Mucosa of rectum (tissue), 2 donors: ENCODE data around the gene PRKCH.

ENCODE experiments used
- H3K27ac ChIP-seq, 2 donors: one replicate each; pipeline ENCODE4 v1.7.0; 2013; ENCODE audit warnings: inconsistent platforms in 2 of 2, low read depth in 2 of 2, low read length in 2 of 2
- H3K27me3 ChIP-seq, 2 donors: one replicate each; pipeline ENCODE4 v1.7.0; 2013; ENCODE audit warnings: low read length in 2 of 2; ENCODE audit not compliant: control insufficient read depth in 2 of 2, insufficient read depth in 2 of 2
- H3K36me3 ChIP-seq, 2 donors: one replicate each; pipeline ENCODE4 v1.7.0; 2013; ENCODE audit warnings: low read length in 2 of 2; ENCODE audit not compliant: control insufficient read depth in 2 of 2, insufficient read depth in 2 of 2
- H3K4me1 ChIP-seq, 2 donors: one replicate each; pipeline ENCODE4 v1.7.0; 2013; ENCODE audit warnings: low read length in 2 of 2, mild to moderate bottlenecking in 1 of 2; ENCODE audit not compliant: control insufficient read depth in 2 of 2, insufficient read depth in 2 of 2
- H3K4me3 ChIP-seq, 2 donors: one replicate each; pipeline ENCODE4 v1.7.0; 2013; ENCODE audit warnings: low read length in 2 of 2
- H3K9ac ChIP-seq, 2 donors: one replicate each; pipeline ENCODE4 v1.7.0; 2013; ENCODE audit warnings: low read length in 2 of 2, low read depth in 1 of 2, mild to moderate bottlenecking in 1 of 2
- H3K9me3 ChIP-seq, 2 donors: one replicate each; pipeline ENCODE4 v1.7.0; 2013; ENCODE audit warnings: low read length in 2 of 2; ENCODE audit not compliant: control insufficient read depth in 2 of 2
- donor health status: healthy.
- donor health status: Normal muscosa, but diverticular disease.

Gene PRKCH

DNA sequence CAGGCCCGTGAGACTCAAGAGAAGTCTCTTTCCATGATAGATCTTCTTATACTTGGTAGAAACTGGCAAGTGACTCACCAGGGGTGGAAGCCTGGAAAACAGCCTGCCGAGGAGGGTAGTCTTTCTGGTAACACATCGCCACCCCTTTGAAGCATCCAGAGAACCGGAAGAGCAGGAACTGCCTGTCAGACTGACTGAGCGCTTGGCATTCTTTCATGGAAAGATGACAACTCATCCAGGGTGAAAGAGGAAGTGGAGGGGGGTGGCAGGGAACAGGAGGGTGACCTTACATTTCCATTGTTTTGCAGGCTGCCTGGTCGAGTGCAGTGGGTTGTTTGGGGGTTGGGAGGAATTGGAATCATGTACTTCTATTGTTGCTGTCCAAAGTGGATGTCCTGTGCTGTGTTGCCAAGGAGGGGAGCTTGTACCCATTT, 34.5 kb downstream of the PRKCH start:
- H3K27ac ChIP-seq, result no peak overlapping the region

GRCh38 chr14:61357123-61357522, 35.7 kb downstream of the PRKCH start:
- Histone ChIP-seq H3K4me1 (no peaks in the 10 kb centered on the region), H3K4me3 (no peak overlapping the region), H3K9ac (no peak overlapping the region), H3K27ac (no peak overlapping the region), H3K9me3 (no peaks in the 10 kb centered on the region), H3K27me3 (no peaks in the 10 kb centered on the region), H3K36me3 (no peaks in the 10 kb centered on the region)

More for the DNA sequence above, 34.5 kb downstream of the PRKCH start:
- Histone ChIP-seq H3K9me3 (no peaks in the 10 kb centered on the region), H3K27me3 (no peaks in the 10 kb centered on the region), H3K36me3 (no peaks in the 10 kb centered on the region), H3K4me1 (no peaks in the 10 kb centered on the region), H3K9ac (no peak overlapping the region), H3K4me3 (no peak overlapping the region)

- Histone ChIP-seq H3K4me3 (no peak overlapping the region), H3K27ac (no peak overlapping the region), H3K4me1 (no peaks in the 10 kb centered on the region)
These were observed 37.3 kb downstream of the PRKCH start for GRCh38 chr14:61358554-61359226.

GRCh38 chr14:61360796-61361525, 39.6 kb downstream of the PRKCH start:
- Histone ChIP-seq H3K27ac (no peak overlapping the region), H3K9me3 (no peaks in the 10 kb centered on the region), H3K4me3 (no peak overlapping the region), H3K36me3 (no peaks in the 10 kb centered on the region), H3K4me1 (no peaks in the 10 kb centered on the region), H3K27me3 (no peaks in the 10 kb centered on the region), H3K9ac (no peak overlapping the region)

More at GRCh38 chr14:61358554-61359226, 37.3 kb downstream of the PRKCH start:
- Histone ChIP-seq H3K9me3 (no peaks in the 10 kb centered on the region), H3K36me3 (no peaks in the 10 kb centered on the region), H3K9ac (no peak overlapping the region), H3K27me3 (no peaks in the 10 kb centered on the region)

- H3K4me3 ChIP-seq, result no peak overlapping the region
- H3K4me1 ChIP-seq, result no peaks in the 10 kb centered on the region
- H3K27me3 ChIP-seq, result no peaks in the 10 kb centered on the region
- no peaks in the 10 kb centered on the region for H3K9me3 ChIP-seq
- no peaks in the 10 kb centered on the region for H3K36me3 ChIP-seq
- no peak overlapping the region for H3K9ac ChIP-seq
- no peak overlapping the region for H3K27ac ChIP-seq
These were observed 40.8 kb downstream of the PRKCH start for GRCh38 chr14:61362072-61362750.

DNA sequence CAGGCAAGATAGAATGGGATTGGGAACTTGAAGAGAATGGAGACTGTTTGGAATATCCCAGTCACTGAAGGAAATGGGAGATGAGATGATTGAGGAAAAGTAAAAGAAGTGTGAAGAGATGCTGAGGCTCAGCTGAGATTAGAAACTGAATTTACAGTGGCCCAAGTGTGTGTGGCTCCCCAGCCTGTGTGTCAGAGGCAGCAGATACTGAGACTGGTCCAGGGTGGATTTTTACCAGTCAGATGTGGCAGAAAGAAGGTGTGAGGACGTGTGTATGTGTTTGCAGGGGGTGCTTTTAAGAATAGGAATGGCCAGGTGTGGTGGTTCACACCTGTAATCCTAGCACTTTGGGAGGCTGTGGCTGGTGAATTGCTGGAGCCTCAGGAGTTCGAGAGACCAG, 42.9 kb downstream of the PRKCH start:
- no peak overlapping the region for H3K27ac ChIP-seq
- no peaks in the 10 kb centered on the region for H3K4me1 ChIP-seq
- no peak overlapping the region for H3K4me3 ChIP-seq
- no peaks in the 10 kb centered on the region for H3K27me3 ChIP-seq
- H3K9me3 ChIP-seq, result no peaks in the 10 kb centered on the region
- H3K36me3 ChIP-seq, result no peaks in the 10 kb centered on the region
- no peak overlapping the region for H3K9ac ChIP-seq

DNA sequence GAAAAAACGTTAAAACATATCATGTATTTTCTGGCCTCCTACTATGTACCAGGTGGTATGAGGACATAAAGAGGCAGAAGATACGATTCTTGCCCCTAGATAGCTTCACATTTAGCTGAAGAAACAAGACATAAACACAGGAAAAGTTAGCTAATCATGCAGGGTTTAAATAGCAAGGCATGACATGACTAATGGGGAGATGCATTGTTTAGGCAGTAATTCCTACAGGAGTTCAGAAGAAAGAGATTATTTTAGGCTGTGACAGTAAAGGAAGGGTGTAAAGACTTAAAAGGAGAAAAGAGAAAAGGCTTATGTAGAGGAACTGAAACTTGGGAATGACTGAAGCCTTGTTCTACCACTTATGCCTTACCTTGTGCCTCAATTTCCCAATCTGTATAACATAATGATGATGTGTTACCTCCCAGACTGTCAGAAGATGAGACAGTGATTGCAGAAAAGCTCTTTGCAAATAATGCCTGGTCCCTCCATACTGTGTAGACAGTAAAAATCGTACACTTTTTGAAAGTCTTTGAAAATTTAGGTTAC, 44.4 kb downstream of the PRKCH start:
- H3K27ac ChIP-seq, result no peak overlapping the region
- H3K9ac ChIP-seq, result no peak overlapping the region
- H3K4me1 ChIP-seq, result no peaks in the 10 kb centered on the region

DNA sequence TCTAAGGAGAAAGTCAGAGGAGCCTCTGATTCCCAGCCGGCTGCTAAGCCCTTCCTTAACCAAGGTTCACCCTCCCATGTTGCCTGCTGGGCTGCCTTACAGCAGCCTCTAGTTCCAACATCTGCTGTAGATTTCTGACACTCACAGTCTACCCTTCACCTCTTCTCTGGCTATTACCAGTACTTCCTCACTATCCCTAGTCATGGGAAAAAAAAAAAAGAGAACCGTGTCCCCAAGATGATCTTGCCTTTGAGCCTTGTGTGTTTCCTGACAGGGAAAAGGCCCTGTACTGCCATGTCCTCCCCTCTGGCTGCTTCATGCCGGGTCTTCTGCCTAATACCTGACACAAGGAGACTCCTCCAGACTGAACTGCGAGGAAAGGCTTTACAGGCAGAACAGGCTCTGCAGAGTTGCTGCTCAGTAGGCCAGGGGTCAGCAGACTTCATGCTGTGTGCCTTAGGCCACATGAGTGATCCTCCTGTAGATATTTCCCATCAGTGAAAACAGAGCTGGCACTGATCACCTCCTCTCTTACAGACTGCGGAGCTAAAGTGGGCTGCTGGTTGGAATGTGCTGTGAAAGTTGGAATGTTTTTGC, 46.8 kb downstream of the PRKCH start:
- no peak overlapping the region for H3K27ac ChIP-seq
- no peaks in the 10 kb centered on the region for H3K4me1 ChIP-seq
- no peaks in the 10 kb centered on the region for H3K36me3 ChIP-seq

More for the DNA sequence above, 44.4 kb downstream of the PRKCH start:
- Histone ChIP-seq H3K4me3 (no peak overlapping the region), H3K9me3 (no peaks in the 10 kb centered on the region), H3K36me3 (no peaks in the 10 kb centered on the region), H3K27me3 (no peaks in the 10 kb centered on the region)

GRCh38 chr14:61368781-61369453, 47.5 kb downstream of the PRKCH start:
- Histone ChIP-seq H3K27ac (no peak overlapping the region), H3K9me3 (no peaks in the 10 kb centered on the region), H3K36me3 (no peaks in the 10 kb centered on the region), H3K4me1 (no peaks in the 10 kb centered on the region), H3K27me3 (no peaks in the 10 kb centered on the region), H3K4me3 (no peak overlapping the region), H3K9ac (no peak overlapping the region)

More for the DNA sequence above, 46.8 kb downstream of the PRKCH start:
- H3K4me3 ChIP-seq, result no peak overlapping the region
- H3K9me3 ChIP-seq, result no peaks in the 10 kb centered on the region
- H3K9ac ChIP-seq, result no peak overlapping the region
- no peaks in the 10 kb centered on the region for H3K27me3 ChIP-seq
